Glomerular visceral epithelial cell (primary cell): ENCODE measurements around the gene CASP10.
A peak's percentile ranks its signal among the peaks of the same experiment; 100 is the strongest.
"Not testable (repeated sequence)": the region's sequence is repeated elsewhere in the genome, so short reads cannot be mapped to it uniquely, and the experiment has no call there.

Experiments used
- DNase-seq: peaks from one replicate; pipeline ENCODE4 v3.0.0-alpha.2; 2016; ENCODE audit errors: extremely low spot score

The CASP10 gene, protein sequence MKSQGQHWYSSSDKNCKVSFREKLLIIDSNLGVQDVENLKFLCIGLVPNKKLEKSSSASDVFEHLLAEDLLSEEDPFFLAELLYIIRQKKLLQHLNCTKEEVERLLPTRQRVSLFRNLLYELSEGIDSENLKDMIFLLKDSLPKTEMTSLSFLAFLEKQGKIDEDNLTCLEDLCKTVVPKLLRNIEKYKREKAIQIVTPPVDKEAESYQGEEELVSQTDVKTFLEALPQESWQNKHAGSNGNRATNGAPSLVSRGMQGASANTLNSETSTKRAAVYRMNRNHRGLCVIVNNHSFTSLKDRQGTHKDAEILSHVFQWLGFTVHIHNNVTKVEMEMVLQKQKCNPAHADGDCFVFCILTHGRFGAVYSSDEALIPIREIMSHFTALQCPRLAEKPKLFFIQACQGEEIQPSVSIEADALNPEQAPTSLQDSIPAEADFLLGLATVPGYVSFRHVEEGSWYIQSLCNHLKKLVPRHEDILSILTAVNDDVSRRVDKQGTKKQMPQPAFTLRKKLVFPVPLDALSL

DNA sequence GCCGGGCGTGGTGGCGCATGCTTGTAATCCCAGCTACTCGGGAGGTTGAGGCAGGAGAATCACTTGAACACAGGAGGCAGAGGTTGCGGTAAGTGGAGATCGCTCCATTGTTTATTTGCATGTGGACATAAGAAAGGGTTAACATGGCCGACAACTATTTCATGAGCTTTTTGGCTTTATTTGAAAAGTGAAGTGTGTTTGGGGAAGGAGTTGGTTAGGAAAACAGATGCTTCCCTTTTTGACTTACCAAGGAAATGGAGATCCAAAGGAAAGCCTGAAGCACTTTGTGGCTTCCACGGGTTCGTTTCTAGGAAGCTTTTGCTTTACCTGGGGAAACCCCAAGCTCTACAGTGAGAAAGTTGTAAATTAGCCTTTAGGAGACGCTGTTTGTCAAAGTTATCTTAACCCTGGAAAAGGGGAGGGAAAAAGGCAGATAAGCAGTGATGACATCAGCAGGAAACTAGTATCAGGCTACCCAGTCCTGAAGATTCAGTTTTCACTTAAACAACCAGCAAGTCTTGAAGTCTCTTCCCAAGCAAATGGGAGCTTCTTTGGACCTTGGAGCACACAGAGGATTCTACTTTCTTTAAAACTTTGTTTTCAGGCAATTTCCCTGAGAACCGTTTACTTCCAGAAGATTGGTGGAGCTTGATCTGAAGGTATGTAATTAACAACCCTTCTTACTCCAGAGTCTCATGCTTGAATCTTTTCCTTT is at the start of gene CASP10:
TSS of gene CASP10 (plus strand) at position 492 of the 715 bp plus-strand sequence. CDS start 2,637 bp downstream, outside the sequence.
- DNase-seq: peak; percentile 80

DNA sequence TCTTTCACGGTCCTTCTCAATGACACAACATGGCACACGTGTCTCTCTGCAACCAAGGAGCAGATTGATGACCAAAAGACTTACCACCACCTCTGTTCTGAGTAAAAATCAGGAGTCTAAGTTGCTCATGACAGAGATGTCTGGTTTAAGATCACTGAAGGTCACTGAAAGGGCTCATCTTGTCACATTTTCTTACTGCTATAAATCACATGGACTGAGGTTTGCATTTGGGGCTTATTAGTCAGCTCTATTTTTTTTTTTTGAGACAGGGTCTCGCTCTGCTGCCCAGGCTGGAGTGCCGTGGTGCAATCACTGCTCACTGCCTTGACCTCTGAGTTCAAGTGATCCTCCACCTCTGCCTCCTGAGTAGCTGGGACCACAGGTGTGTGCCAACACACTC is 47.6 kb upstream of the CASP10 start:
- peak; percentile 52 for DNase-seq

DNA sequence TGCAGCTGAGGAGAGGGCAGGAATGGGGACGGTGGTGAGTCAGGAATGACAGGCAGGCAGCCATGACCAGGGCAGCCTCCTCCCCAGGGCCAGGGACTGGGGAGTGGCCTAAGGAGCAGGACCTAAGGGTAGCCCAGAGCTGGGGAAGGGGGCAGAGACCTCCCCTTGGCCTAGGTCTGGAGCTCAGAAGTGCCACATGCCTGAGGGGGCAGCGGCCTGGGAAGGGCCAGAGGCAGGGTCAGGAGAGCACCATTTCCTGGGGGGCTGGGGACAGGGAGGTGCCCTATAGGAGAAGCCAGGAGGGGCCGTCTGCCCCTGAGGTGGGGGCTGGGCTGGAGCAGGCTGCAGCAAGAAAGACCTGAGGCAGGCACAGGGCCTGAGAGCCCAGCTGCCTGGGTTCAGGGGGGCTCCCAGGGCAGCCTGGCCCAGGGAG is 46.0 kb upstream of the CASP10 start:
- no peak for DNase-seq

DNA sequence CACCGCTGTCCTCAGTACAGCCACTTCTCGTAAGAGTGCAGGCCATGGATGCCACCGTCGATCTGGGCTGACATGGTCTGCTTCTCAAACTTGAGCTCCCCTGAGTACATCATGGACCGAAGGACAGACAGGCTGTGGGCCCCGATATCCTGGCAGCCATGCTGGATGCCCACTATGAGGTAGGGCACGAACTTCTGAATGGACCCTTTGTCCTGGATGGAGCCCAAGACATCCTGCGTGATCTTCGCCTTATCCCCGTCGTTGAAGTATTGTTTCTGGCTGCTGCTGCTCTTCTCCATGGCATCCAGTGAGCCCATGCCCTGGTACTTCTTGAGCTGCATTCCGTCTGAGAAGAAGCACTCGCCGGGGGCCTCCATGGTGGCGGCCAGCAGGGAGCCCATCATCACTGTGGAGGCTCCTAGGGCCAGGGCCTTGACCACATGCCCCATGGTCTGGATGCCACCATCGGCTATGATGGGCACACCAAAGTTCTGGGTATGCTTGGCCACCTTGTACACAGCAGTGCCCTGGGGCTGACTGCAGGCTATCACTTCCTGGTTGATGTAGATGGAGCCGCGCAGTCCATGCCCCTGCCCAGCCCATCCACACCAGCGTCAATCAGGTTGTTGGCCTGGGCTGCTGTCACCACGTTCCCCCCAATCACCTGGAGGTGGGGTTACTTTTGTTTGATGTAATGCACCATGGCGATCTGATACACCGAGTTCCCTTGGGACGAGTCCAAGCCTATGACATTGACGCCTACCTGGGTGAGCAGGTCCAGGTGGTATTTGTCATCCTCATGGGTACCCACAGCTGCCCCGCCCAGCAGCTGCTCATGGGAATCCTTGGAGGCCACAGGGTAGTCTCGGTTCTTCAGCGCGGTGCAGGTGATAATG is 45.2 kb upstream of the CASP10 start:
- no peak for DNase-seq

DNA sequence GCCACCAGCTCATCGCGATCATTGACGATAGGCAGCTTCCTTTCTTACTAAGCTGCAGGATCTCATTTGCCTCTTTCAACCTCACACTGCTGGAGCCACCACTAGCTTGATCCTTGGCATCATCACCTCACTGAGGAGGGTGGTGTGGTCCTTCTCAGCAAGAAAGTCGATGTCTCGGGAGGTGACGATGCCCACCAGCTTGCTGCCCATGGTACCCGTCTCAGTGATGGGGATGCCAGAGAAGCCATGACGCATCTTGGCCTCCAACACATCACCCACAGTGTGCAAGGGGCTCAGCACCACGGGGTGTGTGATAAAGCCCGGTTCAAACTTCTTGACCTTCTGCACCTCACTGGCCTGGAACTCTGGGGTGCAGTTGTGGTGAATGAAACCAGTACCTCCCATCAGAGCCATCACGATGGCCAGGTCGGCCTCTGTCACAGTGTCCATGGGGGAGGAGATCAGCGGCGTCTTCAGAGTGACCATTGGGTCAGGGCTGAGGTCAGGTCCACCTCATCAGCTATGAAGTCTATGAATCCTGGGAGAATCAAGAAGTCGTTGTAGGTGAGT is 44.5 kb upstream of the CASP10 start:
- DNase-seq: no peak

DNA sequence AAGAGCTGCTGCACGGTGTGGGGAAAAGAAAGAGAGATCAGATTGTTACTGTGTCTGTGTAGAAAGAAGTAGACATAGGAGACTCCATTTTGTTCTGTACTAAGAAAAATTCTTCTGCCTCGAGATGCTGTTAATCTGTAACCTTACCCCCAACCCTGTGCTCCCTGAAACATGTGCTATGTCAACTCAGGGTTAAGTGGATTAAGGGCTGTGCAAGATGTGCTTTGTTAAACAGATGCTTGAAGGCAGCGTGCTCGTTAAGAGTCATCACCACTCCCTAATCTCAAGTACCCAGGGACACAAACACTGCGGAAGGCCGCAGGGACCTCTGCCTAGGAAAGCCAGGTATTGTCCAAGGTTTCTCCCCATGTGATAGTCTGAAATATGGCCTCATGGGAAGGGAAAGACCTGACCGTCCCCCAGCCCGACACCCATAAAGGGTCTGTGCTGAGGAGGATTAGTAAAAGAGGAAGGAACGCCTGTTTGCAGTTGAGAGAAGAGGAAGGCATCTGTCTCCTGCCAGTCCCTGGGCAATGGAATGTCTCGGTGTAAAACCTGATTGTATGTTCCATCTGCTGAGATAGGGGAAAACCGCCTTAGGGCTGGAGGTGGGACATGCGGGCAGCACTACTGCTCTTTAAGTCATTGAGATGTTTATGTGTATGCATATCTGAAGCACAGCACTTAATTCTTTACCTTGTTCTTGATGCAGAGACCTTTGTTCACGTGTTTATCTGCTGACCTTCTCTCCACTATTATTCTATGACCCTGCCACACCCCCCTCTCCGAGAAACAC is 43.8 kb upstream of the CASP10 start:
- not testable (repeated sequence) for DNase-seq

DNA sequence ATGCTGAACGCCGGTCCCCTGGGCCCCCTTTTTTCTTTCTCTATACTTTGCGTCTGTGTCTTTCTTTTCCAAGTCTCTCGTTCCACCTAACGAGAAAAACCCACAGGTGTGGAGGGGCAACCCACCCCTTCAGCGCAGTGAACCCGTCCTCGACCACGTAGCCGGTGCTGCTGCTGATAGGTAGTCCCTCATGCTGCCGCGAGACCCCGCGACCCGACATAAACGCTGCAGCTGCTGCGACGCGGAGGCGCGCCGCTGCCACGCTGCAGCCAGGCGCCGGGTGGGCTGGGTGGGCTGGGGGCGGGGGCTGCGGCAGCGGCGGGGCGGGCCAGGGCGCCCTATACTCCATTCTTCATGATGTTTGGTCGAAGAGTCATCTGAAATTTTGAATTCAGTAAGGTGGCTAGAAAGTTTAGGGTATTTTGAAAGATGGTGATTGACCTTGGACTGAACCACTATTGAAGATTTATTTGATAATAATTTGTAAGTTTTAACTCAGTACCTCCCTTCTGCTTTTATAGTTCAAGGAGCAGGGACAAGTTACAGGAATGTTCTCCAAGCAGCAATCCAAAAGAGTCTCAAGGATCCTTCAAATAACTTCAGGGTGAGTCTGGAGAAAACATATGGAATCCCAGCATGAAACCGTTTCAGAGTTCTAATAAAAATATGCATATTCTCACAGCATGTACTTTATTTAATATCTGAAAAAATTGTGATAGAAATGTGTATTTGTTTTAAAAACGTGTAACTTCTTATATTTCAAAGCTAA is 42.9 kb upstream of the CASP10 start:
- DNase-seq: no peak

DNA sequence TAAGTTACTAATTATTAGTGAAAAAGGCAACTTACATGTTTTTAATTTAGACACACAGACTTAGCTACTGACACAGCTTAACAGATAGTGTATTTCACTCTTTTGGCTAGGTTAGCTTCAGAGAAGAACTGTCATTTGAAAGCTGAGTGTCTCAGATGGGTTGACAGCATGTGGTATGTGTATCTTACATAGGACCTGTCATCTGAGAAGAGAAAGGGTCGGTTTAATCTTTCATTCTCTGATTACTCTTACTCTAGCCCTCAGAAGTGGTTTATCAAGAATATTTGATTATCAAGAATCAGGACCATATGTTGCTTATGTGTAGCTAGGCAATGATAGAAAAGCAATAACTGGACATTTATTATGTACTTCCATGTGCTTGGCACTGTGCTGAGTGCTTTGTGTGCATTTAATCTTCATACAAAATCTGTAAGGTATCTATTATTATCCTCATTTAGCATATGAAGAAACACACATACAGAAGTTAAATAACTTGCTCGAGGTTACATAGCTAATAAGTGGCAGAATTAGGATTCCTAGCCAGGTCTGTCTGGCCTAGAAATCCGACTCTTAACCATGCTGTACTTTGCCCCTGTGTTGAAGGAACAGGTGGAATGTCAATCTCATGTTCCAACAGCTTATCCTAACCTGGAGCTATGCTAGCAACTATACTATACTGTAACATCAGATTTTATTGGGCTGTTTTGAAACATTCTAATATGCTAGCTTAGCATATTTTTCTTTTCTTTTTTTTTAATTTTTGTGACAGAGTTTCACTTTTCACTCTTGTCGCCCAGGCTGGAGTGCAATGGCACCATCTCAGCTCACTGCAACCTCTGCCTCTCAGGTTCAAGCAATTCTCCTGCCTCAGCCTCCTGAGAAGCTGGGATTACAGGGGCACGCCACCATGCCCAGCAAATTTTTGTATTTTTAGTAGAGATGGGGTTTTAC is 38.6 kb upstream of the CASP10 start:
- DNase-seq: no peak

DNA sequence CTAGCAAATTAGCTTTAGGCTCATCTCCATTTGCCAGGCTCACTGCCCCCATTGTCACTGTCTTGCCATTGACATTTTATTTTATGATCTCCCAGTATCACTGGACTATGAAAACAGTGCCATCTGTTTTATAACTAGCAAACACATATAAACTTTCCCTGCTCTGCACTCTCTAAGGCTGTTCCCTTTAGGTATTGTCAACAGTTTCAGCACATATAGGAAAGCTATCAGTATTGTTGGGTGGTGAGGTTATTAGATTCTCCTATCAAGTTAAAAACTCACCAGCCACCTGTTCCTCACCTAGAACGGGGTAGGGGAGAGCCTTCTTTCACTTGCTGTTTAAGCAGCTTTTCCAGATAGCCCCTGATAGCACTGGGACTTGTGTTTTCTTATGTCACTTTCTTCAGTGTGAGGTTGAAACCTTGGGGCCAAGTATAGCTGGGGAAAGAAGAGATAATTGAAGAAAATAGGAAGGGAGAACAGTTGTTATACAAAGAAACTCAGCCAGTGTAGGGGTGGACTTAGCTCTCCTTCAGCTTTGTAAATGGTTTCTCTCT is 34.4 kb upstream of the CASP10 start:
- no peak for DNase-seq

DNA sequence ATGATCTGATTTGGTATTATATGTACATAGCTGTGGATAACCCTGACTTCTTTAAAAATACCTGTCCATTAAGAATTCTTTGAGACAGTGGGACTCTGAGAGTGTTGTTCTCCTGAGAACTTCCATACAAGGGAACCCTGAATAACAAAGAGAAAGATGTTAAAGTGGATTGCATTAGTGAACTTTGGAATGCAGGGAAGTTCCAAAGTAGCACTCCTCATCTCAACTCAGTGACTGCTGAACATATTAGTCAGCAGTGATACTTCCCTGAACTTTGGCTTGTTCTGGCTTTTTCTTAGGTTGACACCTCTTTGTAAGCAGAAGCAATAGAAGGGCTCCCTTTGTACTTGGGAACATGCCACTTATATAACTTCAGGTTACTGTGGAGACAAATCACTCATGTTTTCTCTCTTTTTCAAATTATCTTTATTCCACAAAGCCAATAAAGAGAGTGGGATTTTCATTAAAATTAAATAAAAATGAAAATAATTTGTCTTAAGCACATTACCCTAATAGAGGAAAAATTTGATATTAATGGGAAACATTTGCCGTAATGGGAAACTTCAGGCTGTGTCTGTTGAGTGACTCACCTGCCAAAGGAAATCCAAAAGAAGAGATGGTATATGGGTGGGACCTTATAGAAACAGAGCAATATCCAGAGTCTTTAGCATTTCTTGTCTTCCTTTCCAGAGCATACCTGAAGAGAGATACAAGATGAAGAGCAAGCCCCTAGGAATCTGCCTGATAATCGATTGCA is 33.7 kb upstream of the CASP10 start:
- DNase-seq: peak; percentile 89

DNA sequence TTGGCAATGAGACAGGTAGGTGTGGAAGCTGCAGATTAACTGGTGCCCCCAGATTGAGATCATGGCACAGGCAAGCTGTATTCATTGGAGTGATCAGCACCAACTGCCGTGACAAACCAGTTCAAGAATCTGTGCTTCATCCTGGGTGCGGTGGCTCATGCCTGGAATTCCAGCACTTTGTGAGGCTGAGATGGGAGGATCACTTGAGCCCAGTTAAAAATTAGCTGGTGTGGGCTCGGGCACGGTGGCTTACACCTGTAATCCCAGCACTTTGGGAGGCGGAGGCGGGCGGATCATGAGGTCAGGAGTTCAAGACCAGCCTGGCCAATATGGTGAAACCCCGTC is 33.1 kb upstream of the CASP10 start:
- DNase-seq: peak; percentile 93

DNA sequence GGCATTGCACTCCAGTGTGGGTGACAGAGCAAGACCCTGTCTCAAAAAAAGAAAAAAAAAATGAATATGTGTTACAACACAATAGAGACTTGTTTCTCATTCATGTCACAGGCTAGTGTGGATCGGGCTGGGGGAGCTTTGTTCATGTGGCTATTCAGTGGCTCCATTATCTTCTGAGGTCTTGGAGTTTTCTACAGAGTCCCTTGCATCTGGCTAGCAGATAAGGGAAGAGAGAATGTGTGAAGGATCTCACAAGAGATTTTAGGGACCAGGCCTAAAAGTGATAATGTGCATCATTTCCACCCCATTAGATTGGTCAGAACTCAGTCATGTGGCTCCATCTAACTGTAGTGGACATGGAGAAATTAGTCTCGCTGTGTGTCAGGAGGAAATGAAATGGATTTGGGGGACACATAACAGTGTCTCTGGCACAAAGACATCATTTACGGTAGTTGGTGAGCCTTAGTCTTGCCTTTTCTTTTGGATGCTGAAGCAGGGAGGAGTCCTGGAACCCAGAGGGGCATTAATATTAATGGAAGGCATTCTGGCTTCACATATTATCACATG is 32.4 kb upstream of the CASP10 start:
- peak; percentile 44 for DNase-seq

DNA sequence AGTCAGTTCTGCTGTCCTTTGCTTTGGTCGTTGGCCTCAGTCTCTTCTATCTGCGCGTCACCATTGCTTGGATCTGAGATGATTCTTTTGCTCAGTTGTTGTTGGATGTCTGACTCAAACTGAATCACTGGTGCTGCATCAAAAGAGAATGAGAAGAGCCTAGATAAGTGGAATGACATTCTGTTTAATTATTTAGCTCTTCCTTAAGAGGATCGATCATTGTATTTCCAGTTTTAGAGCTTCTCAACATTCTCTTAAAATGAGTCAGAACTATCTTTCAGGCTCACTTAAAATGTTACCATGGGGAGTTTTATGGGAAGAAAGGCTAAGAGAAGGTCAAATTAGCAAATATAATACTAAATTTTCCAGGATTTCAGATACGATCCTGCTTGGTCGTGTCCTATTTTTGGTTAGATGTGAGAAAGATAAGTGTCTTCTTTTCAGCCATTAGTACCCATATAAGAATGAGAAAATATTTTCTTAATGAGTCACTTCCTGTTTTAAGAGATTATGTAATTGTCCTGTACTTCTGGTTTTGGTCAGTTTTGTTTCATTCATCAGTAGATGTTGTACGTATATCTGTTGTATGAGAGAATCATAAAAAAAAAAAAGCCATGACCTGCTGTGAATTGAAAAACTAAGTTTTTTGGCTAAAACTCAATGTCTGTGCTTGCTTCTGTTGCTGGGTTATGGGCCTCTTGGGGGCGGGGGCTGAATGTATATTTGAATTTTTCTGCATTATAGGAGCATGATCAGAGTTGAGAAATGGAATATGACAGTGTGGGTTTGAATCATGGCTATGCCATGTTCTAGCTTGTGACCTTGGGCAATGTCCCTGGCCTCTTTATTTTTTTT is 31.6 kb upstream of the CASP10 start:
- DNase-seq: peak; percentile 85

DNA sequence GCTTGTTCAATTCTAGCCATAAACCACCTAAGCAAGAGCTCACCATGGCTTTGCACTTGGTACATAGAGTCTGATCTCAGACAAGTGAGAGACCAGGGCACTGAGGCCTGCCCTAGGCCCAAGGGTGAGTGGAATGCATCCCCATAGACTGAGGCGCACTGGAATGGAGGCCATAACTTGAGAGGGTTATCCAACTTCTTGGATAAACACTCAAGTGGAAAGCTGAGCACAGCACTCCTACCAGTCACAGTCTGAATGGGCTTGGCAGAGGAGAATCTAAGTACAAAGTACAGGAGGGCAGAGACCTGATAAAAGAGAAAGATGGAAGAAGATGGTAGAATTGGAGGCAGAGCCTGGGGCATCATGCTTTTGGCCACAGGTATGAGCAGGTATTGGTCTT is 30.4 kb upstream of the CASP10 start:
- DNase-seq: no peak

DNA sequence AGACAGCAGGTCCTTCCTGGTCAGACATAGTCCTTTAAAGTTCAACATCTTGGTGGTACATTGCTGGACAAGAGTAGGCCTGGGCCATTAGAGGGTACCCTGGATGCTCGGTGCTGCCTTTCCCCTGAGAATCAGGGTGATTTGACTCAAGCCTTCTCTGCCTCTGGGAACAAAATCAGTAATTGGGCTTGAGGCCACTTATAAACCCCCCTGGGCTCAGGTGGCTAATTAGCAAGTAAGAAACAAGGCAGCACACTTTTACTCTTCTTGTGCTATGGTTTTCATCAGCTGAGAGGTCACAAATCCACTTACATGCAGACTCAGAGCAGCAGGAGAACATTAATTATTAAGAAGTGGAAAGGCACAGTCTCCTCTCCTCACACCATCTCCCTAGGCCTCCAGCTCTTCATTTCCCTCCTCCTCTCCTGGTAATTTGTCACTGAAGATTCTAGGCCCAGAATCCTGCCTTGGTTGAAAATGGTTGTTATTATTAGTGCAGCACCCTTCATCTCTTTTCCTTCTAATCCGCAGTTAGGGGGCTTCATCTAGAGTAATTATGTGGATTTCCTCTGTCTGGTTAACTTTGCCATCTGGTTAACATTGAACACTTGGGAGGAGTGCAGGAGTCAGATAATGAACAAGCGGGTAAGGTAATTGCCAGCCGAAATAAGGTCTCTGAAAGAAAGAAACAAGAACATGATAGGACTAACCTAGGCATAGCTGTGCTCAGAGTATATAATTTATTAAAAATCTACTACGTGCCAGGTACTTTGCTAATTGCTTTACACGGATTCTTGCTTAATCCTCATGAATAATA is 29.7 kb upstream of the CASP10 start:
- no peak for DNase-seq
